GM21381 (cell line): ENCODE measurements around the gene F11.
"Not testable (repeated sequence)": the region's sequence is repeated elsewhere in the genome, so short reads cannot be mapped to it uniquely, and the experiment has no call there.

Experiments
- ATAC-seq: cut with Tn5 transposase; IDR thresholded peaks from one replicate; pipeline ENCODE4 v1.9.1; 2021; ENCODE audit warnings: mild to moderate bottlenecking, moderate library complexity; ENCODE audit not compliant: unreplicated experiment

Gene F11

DNA sequence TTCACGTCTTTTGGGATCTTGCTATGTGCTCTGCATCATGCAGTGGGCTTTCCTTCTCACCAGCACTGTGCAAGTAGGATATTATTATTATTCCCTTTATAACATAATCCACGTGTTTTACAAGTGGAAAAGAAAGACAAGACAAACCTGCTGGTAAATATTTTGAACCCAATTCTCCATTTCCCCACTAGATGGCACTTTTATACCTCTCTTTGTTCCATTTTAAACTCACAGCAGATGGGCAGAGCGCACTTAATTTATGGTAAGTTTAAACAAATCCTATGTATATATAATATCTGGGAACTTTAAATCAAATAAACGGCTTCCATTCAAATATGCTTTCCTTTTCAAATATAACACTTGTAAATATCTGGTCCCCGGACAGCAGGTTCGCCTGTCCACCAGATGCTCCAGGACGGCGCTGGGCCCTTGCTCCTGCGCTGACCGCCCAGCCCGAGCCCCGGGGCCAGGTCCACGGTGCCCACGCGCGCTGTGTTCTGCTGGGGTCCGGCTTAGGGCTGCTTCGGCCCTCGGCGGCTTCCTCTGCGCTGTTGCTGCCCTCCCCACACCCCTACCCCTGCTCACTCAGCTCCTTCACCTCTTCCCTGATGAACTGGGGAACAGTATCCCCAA, 31.1 kb downstream of the F11 start:
- no peak for ATAC-seq

DNA sequence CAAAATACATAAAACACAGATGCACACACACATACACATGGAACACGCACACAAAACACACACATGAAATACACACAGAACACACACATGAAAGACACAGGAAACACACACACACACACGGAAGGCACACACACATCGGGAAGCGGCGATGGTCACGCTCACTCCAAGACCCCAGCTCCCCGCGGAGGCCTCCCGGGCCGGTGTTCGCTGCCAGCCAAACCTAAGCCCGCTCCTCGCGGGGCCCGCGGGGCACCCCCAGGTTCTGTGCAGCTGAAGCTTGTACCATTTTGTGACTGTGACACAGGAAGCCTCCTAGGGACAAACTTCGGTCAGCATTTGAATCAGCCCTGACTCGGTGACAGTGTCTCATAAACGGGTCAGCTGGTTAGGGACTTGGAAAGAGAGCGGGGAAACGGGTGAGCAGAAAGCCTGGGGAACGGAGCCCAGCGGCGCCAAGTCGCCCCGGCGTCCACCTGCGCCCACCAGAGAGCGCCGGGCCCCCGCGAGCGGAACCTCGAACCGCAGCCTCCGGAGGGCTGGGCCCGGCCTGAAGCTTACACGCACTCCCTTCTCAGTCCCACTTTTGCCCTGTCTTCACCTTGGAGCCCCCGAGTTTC, 32.1 kb downstream of the F11 start:
- no peak for ATAC-seq

DNA sequence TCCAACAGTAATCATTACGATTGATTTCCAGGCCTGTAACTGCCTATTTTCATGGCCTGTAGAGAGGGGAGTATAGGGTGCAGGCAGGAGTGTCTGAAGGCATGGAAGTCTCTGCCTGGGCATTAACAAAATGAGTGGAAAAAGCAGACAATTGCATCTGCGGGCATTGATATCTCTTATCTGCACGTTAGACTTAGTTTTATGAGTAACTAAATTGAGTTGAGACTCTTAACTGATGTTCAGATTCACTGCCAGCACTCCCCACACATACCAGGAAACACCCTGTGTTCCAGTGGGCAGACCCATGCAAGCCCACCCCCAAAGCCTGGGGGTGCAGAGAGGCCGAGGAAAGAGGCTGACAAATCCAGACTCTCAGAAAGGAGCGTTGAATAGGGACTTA, 33.3 kb downstream of the F11 start:
- ATAC-seq = no peak

DNA sequence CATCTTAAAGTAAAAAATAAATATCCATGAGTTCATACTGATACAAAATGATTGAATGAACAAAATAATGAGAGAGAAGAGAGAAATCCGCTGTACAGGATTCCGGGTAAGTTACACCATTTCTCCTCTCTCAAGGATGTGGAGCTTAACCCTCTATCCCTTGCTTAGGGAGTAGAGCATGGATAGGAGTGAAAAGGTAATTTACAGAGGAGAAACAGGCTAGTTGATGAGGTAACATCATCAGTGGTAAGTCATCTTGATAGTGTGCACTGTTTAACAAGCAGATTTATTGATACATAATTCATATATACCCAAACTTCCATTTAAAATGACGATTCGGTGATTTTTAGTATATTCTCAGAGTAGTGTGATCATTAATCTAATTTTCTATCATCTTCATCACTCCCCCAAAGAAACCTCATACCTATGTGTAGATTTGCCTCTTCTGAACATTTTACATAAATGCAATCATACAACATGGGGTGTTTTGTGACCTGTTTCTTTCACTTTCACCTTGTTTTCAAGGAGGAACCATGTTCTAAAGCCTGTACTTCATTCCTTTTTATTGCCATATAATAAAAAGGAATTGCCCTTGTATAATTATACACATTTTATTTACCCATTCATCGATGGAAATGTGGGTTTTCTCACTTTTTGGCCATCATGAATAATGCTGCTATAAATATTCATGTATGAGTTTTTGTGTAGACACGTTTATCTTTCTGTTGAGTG, 34.8 kb downstream of the F11 start:
- no peak for ATAC-seq

DNA sequence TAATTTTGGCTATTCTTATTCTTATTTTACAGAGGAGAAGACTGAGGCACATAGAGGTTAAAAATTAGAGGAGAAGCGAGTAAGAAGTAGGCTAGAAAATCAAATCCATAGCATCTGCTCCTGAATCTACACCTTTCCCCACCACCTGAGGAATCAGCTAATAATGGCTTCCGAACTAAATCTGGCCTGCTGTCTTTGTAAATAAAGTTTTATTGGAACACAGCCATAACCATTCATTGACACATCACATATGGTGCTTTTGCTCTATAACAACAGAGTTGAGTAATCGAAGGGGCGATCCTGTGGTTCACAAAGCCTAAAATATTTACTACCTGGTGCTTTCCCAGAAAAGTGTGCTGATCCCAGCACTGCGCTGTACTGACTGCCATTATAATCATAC, 38.2 kb downstream of the F11 start:
- no peak for ATAC-seq

DNA sequence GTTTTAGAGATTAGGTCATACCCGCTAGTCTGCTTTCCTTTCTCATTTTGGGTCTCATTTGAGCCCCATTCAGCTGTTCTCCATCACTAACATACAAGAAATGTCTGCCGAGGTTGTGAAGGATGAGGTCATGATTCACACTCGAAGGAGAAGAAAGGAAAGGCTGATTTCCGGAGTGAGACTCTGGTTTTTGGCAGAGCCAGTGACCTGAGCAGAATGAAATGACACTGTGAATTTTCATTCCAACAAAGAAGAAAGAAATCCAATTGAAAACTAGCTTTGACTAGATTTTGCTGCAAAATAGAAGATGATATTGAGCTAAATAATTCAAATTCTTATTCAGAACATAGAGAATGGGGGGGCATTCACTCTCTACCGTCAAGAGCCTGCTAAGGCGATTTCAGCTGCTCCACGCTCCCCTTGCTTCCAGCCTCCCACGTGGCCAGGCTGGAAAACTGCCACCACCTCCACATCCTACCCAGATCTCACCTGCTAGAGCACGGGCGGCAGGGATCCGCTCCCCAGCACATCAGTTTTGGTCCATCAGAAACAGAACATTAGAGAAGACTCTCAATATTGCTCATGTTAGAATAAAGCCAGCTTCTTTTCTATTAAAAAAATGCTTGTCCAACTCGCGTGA, 39.0 kb downstream of the F11 start:
- no peak for ATAC-seq

DNA sequence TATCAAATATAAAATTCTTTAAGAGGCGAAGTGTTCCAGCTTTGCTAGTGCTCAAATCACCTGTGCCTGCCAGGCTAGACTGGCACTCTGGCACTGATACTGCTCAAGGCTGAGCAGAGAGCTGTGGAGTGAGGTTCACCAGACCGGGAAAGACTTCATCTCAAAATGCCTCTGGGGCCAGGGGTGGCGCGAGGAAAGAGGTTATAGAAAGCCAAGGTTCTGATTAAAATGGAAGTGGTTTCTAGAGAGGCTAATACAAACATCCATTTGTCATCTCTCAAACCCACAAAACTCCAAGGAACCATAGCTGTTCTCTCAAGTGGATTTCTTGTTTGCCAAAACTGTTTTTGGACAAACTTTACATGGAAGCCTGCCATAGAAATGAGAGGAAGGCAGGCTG, 41.5 kb downstream of the F11 start:
- no peak for ATAC-seq

DNA sequence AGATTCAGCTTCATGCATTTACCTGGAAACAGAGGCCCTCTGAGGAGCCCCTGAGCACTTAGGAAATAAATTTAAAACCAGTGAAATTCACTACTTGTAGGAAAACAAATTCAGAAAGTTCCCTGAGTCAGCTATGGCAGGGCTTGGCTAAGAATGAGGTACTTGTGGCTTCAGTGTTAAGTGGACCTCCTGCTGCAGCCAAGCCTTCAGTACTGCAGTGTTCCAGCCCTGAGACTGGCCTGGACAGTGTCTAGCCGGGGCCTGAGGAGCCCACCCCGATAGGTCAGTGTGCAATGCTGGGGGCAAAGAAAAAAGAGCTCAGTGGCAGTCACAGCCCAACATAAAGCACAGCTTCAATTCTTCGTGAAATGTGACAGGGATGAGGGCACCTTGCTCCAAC, 41.9 kb downstream of the F11 start:
- no peak for ATAC-seq

DNA sequence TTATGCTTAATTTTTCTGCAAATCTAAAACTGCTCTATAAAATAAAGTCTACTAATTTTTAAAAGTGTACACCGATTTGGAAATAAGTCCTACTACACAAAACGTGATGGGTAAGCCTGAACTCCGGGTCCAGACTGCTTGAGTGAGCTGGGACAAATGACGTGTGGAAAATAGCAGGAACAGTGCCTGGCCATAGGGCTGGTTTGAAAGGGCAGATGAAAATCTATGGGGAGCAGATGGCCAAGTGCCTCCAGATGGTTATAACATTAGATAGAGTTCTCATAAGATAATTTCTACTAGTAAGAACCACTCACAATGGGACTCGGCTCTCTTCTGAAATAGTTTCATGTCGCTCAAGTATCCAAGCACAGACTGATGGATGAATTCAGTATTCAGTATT, 52.5 kb downstream of the F11 start:
- ATAC-seq = no peak

DNA sequence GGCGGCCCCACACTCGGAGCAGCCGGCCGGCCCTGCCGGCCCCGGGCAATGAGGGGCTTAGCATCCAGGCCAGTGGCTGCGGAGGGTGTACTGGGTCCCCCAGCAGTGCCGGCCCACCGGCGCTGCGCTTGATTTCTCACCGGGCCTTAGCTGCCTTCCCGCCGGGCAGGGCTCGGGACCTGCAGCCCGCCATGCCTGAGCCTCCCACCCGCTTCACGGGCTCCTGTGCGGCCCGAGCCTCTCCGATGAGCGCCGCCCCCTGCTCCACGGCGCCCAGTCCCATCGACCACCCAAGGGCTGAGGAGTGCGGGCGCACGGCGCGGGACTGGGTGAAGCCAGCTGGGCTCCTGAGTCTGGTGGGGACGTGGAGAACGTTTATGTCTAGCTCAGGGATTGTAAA, 58.7 kb downstream of the F11 start:
- not testable (repeated sequence) for ATAC-seq

DNA sequence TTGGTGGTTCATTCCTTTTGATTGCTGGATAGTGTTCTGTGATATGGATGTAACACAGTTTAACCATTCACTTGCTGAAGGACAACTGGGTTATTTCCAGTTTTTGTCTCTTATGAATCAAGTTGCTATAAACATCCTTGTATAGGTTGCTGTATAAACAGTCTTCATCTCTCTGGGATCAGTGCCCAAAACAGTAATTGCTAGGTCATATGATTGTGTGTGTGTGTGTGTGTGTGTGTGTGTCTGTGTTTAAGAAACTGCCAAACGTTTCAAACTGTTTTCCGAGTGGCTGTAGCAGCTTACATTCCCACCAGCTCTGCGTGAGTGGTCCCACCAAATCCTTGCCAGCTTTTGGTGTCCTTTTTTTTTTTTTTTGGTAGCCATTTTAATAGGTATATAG, 60.4 kb downstream of the F11 start:
- no peak for ATAC-seq

DNA sequence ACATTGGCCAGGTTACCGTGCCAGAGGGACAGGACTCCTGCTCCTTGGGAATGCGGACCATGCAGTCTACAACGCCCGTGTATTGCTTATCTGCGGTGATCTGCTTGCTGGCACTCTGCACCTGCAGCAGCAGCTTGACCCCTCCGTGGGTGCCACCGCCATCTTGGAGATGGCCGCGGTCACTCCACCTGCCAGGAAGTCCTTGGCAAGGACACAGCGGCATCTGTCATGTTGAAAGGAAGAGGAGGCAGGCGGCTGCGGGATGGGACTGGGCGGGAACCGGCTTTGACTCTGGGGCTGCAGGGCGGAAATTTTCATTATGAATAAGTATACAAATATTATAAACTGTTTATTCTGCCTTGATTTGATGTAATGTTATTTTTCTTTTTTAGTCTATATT, 63.4 kb downstream of the F11 start:
- ATAC-seq = no peak

DNA sequence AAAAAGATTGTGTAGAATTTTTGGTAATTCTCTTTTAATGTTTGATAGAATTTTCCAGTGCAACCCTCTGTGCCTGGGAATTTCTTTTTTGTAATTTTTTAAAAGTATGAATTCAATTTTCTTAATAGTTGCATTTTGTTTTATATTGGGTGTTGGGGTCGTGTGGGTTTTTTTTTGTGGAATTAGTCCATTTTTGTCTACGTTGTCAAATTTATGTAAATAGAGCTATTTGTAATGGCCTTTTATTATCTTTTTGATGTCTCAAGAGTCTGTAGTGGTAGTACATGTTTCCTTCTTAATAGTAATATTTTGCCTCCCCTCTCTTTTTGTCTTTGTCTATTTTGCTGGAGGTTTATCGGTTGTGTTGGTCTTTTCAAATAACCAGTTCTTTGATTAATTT, 64.4 kb downstream of the F11 start:
- no peak for ATAC-seq

DNA sequence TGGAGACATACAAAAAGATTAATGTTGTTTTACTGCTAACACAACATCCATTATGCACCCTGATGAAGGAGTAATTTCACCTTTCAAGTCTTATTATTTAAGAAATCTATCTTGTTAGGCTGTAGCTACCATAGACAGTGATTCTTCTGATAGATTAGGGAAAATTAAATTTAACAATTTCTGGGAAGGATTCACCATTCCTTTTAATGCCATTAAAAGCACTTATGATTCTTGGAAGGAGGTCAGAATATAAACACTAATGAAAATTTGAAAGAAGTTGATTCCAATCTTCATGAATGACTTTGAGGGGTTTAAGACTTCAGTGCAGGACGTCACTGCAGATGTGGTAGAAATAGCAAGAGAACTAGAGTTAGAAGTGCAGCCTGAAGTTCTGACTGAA, 69.8 kb downstream of the F11 start:
- ATAC-seq = no peak
